CD4-positive, CD25-positive, alpha-beta regulatory T cell (primary cell): ENCODE measurements around the gene NT5C3B. TPM values are rescaled to one million over a fixed set of nuclear protein-coding genes. Genes with fewer than 3 reads are reported as not detected.
A peak's percentile ranks its signal among the peaks of the same experiment; 100 is the strongest.

Experiments used
- ATAC-seq, 2 donors: fragments of 150-1000 bp; cut with Tn5 transposase; one replicate each; pipeline ENCODE4 v1.10.0; 2021; ENCODE audit warnings: low read depth in 2 of 2, moderate number of reproducible peaks in 2 of 2, moderate library complexity in 1 of 2
- DNase-seq, 3 donors: peaks; one replicate each; pipeline versions ENCODE4 v3.0.0 to v3.0.0-alpha.2; 2012 to 2022; ENCODE audit warnings: mixed read lengths in 1 of 3
- H3K27ac ChIP-seq: one replicate; pipeline ENCODE4 v1.7.0; 2013; ENCODE audit warnings: mild to moderate bottlenecking, low read length; ENCODE audit not compliant: insufficient read depth, poor library complexity, severe bottlenecking
- H3K27me3 ChIP-seq: one replicate; pipeline ENCODE4 v1.7.0; 2013; ENCODE audit warnings: low read length; ENCODE audit not compliant: control insufficient read depth, insufficient read depth
- H3K36me3 ChIP-seq: one replicate; pipeline ENCODE4 v1.7.0; 2013; ENCODE audit warnings: mild to moderate bottlenecking, low read length, moderate library complexity; ENCODE audit not compliant: control insufficient read depth, insufficient read depth
- H3K4me1 ChIP-seq: 2 replicates; pipeline ENCODE4 v1.7.0; 2013; ENCODE audit warnings: mild to moderate bottlenecking, low read length; ENCODE audit not compliant: insufficient read depth, control insufficient read depth, poor library complexity, severe bottlenecking
- H3K4me3 ChIP-seq: one replicate; pipeline ENCODE4 v1.7.0; 2013; ENCODE audit warnings: low read depth, mild to moderate bottlenecking, low read length, moderate library complexity
- H3K9me3 ChIP-seq, 2 experiments: 1 replicate in 1 of 2; 2 replicates in 1 of 2; pipeline ENCODE4 v1.7.0; 2013; ENCODE audit warnings: low read length in 2 of 2, mild to moderate bottlenecking in 1 of 2, moderate library complexity in 1 of 2; ENCODE audit not compliant: control insufficient read depth in 2 of 2
- H3K27ac Mint-ChIP-seq, 3 donors: one replicate each; pipeline ENCODE4 v1.8.0; 2020 to 2022; ENCODE audit warnings: mild to moderate bottlenecking in 3 of 3, mixed read lengths in 3 of 3, moderate library complexity in 2 of 3
- H3K27me3 Mint-ChIP-seq: one replicate; pipeline ENCODE4 v1.8.0; 2022; ENCODE audit warnings: mild to moderate bottlenecking, mixed read lengths
- H3K36me3 Mint-ChIP-seq: one replicate; pipeline ENCODE4 v1.8.0; 2020; ENCODE audit warnings: mixed read lengths
- H3K4me1 Mint-ChIP-seq, 4 donors: one replicate each; pipeline ENCODE4 v1.8.0; 2020 to 2022; ENCODE audit warnings: mixed read lengths in 4 of 4, mild to moderate bottlenecking in 1 of 4
- H3K4me3 Mint-ChIP-seq, 4 donors: one replicate each; pipeline ENCODE4 v1.8.0; 2020 to 2022; ENCODE audit warnings: mild to moderate bottlenecking in 4 of 4, mixed read lengths in 4 of 4, moderate library complexity in 3 of 4
- H3K9me3 Mint-ChIP-seq, 7 donors: one replicate each; pipeline ENCODE4 v1.8.0; 2020 to 2022; ENCODE audit warnings: mixed read lengths in 7 of 7, mild to moderate bottlenecking in 3 of 7, moderate library complexity in 2 of 7
- polyA plus RNA-seq, 4 donors: library from polyadenylated mRNA; unstranded; fragments of 300-500 nt; fragmentation: Illumina TruSeq; gene quantifications; one replicate each; pipeline ENCODE4 v1.2.3, GENCODE V29; 2021
- total RNA-seq: library from RNA; stranded (reverse); gene quantifications from one replicate; pipeline ENCODE4 v1.2.3, GENCODE V29; 2022

Gene NT5C3B
- total and polyA plus RNA-seq, 5 donors from 2014 or later, result 15.5 to 37.7 (median 17.9) TPM

DNA sequence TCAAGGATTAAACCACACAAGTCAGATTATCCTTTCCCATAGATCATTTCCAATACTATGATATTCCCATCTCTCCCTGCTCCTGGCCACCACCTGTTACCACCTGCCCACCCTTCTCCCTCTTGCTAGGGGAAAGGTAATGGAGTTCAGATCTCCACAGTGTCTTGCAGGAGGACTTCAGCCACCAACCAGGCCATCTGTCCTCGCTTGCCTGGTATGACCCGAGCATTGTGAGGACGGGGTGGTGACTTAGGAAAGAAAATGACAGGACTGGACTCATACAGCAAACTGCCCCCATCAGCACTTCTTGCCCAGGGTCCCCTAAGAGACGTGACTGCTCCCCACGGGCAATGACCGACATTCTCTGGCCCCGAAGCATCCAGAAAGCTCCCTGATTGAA, 12.5 kb downstream of the NT5C3B start:
- DNase-seq, result no peak
- H3K27me3 Mint-ChIP-seq, result no peaks in the 10 kb centered on the region
- H3K4me1 ChIP-seq, result no peaks in the 10 kb centered on the region
- H3K4me1 Mint-ChIP-seq, result no peaks in the 10 kb centered on the region
- no peak overlapping the region for H3K4me3 ChIP-seq
- H3K27ac ChIP-seq, result no peak overlapping the region
- H3K4me3 Mint-ChIP-seq, result no peak overlapping the region
- H3K36me3 ChIP-seq, result peaks cover 2% of the 10 kb centered on the region
- H3K27ac Mint-ChIP-seq, result no peak overlapping the region
- no peaks in the 10 kb centered on the region for H3K9me3 Mint-ChIP-seq
- no peak for ATAC-seq
- no peaks in the 10 kb centered on the region for H3K9me3 ChIP-seq
- H3K36me3 Mint-ChIP-seq, result no peaks in the 10 kb centered on the region
- no peaks in the 10 kb centered on the region for H3K27me3 ChIP-seq

DNA sequence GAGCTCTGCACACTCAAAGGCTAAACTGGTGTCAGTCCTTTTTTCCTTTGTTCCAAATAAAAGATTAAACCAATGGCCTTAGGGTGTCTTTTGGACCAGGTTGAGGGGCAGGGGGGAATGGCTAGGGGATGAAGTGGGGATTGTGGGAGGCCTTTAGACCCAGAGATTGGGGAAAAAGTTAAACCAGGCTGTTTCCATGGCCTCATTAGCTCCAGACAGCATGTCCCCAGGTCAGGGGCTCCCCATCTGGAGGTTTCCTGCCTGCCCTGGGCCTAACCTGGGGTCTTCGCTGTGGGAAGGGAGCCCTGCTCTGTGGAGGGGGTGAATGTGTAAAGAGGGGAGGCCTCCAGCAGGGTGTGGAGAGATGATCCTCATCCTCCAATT, 12.9 kb downstream of the NT5C3B start:
- Mint-ChIP-seq H3K9me3 (no peaks in the 10 kb centered on the region), H3K4me3 (no peak overlapping the region), H3K36me3 (no peaks in the 10 kb centered on the region), H3K4me1 (no peaks in the 10 kb centered on the region), H3K27me3 (no peaks in the 10 kb centered on the region), H3K27ac (no peak overlapping the region)
- H3K27me3 ChIP-seq, result no peaks in the 10 kb centered on the region
- no peak overlapping the region for H3K4me3 ChIP-seq
- ATAC-seq (no peak), DNase-seq (no peak)
- no peak overlapping the region for H3K27ac ChIP-seq
- no peaks in the 10 kb centered on the region for H3K4me1 ChIP-seq
- H3K36me3 ChIP-seq, result peaks cover 2% of the 10 kb centered on the region
- H3K9me3 ChIP-seq, result no peaks in the 10 kb centered on the region

DNA sequence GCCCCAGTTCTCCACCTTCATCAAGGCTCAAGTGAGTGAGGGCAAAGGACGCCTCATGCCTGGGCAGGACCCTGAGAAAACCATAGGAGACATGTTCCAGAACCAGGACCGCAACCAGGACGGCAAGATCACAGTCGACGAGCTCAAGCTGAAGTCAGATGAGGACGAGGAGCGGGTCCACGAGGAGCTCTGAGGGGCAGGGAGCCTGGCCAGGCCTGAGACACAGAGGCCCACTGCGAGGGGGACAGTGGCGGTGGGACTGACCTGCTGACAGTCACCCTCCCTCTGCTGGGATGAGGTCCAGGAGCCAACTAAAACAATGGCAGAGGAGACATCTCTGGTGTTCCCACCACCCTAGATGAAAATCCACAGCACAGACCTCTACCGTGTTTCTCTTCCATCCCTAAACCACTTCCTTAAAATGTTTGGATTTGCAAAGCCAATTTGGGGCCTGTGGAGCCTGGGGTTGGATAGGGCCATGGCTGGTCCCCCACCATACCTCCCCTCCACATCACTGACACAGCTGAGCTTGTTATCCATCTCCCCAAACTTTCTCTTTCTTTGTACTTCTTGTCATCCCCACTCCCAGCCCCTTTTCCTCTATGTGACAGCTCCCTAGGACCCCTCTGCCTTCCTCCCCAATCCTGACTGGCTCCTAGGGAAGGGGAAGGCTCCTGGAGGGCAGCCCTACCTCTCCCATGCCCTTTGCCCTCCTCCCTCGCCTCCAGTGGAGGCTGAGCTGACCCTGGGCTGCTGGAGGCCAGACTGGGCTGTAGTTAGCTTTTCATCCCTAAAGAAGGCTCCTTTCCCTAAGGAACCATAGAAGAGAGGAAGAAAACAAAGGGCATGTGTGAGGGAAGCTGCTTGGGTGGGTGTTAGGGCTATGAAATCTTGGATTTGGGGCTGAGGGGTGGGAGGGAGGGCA, 13.6 kb downstream of the NT5C3B start:
- Mint-ChIP-seq H3K4me1 (no peaks in the 10 kb centered on the region), H3K27me3 (no peaks in the 10 kb centered on the region), H3K9me3 (no peaks in the 10 kb centered on the region), H3K36me3 (no peaks in the 10 kb centered on the region), H3K27ac (no peak overlapping the region), H3K4me3 (no peak overlapping the region)
- Histone ChIP-seq H3K27ac (no peak overlapping the region), H3K4me1 (no peaks in the 10 kb centered on the region), H3K4me3 (no peak overlapping the region), H3K36me3 (peaks cover 2% of the 10 kb centered on the region), H3K27me3 (no peaks in the 10 kb centered on the region), H3K9me3 (no peaks in the 10 kb centered on the region)
- no peak for DNase-seq
- ATAC-seq, result no peak

DNA sequence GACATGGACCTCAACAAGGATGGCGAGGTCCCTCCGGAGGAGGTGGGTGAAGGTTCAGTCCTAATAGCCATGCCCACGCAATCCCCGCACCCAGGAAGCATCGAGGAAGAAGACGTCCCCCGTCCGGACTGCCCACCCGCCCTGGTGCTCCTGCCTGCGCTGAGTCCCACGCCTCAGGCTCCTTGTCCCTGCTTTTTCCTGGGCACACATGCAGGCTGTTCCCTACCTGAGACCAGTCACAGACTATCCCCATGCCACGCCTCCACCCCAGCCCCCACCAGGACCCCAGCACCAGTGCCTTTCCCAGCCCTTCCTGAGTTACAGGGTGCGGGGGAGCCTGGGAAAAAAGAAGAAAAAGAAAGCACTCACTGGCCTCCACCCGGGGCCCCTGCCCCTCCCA, 14.3 kb downstream of the NT5C3B start:
- H3K4me1 Mint-ChIP-seq, result no peaks in the 10 kb centered on the region
- no peak overlapping the region for H3K27ac Mint-ChIP-seq
- H3K27me3 Mint-ChIP-seq, result no peaks in the 10 kb centered on the region
- Histone ChIP-seq H3K4me3 (no peak overlapping the region), H3K27ac (no peak overlapping the region), H3K36me3 (no peaks in the 10 kb centered on the region), H3K27me3 (no peaks in the 10 kb centered on the region), H3K9me3 (no peaks in the 10 kb centered on the region), H3K4me1 (no peaks in the 10 kb centered on the region)
- H3K9me3 Mint-ChIP-seq, result no peaks in the 10 kb centered on the region
- DNase-seq (no peak), ATAC-seq (no peak)
- H3K36me3 Mint-ChIP-seq, result no peaks in the 10 kb centered on the region
- H3K4me3 Mint-ChIP-seq, result no peak overlapping the region

DNA sequence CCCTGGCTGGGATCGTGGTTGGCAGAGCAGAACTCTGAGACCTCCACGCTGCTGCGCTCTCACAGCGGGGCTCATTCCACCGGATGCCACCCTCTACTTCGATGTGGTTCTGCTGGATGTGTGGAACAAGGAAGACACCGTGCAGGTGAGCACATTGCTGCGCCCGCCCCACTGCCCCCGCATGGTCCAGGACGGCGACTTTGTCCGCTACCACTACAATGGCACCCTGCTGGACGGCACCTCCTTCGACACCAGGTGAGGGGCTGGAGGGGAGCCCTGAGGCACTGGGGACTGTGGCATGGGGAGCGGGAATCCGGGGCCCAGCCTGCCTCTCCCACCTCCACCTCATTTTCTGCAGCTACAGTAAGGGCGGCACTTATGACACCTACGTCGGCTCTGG, 18.0 kb downstream of the NT5C3B start:
- H3K4me1 Mint-ChIP-seq, result peaks cover 0 to 6% (median 2%) of the 10 kb centered on the region in 4 donors
- H3K36me3 ChIP-seq, result no peaks in the 10 kb centered on the region

DNA sequence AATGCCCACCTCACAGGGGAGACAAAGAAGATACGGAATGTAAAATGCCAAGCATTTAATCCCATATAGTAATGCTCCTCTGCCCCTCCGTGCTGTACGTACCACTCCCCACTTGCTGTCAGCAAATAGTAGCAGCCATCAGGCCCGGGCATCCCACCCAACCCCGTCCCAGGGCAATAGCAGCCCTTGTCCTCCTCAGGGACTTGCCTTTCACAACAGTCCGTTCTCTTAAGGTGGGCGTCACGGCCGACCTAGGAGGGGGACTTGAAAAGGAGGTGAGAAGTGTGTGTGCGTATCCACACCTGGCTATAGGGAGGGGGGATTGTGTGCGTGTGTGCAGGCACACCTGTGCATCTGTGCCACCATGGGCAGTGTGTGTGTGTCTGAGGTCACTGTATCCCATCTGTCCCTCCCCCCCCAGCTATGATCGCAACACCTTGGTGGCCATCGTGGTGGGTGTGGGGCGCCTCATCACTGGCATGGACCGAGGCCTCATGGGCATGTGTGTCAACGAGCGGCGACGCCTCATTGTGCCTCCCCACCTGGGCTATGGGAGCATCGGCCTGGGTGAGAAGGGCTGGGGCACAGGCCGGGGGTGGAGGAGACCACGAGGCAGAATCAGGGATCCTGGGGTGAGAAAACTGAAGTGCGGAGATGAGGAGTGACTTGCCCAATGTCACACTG, 19.3 kb downstream of the NT5C3B start:
- Mint-ChIP-seq H3K4me1 (peaks cover 0 to 16% (median 2%) of the 10 kb centered on the region in 4 donors), H3K4me3 (no peak overlapping the region), H3K36me3 (no peaks in the 10 kb centered on the region), H3K9me3 (no peaks in the 10 kb centered on the region), H3K27me3 (peaks cover 14% of the 10 kb centered on the region), H3K27ac (peak overlapping the region in 1 of 3 donors; percentile 9)
- Histone ChIP-seq H3K4me3 (no peak overlapping the region), H3K4me1 (peaks cover 13% of the 10 kb centered on the region), H3K27ac (no peak overlapping the region), H3K36me3 (no peaks in the 10 kb centered on the region), H3K9me3 (no peaks in the 10 kb centered on the region), H3K27me3 (no peaks in the 10 kb centered on the region)
- DNase-seq (no peak), ATAC-seq (no peak)

More for the DNA sequence above, 18.0 kb downstream of the NT5C3B start:
- no peak for ATAC-seq
- Histone ChIP-seq H3K4me1 (peaks cover under 1% of the 10 kb centered on the region), H3K27ac (no peak overlapping the region), H3K27me3 (no peaks in the 10 kb centered on the region), H3K9me3 (no peaks in the 10 kb centered on the region), H3K4me3 (no peak overlapping the region)
- Mint-ChIP-seq H3K36me3 (no peaks in the 10 kb centered on the region), H3K9me3 (no peaks in the 10 kb centered on the region), H3K4me3 (no peak overlapping the region), H3K27ac (no peak overlapping the region), H3K27me3 (peaks cover 14% of the 10 kb centered on the region)
- DNase-seq, result no peak

DNA sequence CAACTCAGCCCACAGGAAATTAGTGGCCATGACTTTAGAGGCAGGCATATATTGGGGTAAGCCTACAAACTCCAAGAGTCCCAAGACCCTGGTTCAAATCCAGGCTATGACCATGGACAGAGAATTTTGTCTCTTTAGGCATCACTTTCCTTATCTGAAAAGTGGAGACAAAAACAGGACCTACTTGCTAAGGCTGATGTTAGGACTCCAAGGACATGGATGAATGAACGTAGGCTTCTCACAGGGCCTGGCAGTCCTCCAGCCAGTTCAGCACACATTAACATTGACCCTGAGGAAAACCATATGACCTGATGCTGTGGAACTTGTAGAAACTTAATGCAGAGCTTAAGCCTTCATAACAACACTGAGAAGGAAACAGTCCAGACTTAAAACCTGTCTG, 21.8 kb downstream of the NT5C3B start:
- peaks cover 0 to 30% (median 8%) of the 10 kb centered on the region in 4 donors for H3K4me1 Mint-ChIP-seq
- H3K4me3 Mint-ChIP-seq, result peak overlapping the region in 2 of 4 donors; percentile 57 to 69
- H3K9me3 Mint-ChIP-seq, result no peaks in the 10 kb centered on the region
- H3K27me3 Mint-ChIP-seq, result peaks cover 27% of the 10 kb centered on the region
- H3K27ac Mint-ChIP-seq, result no peak overlapping the region
- H3K27me3 ChIP-seq, result no peaks in the 10 kb centered on the region
- ATAC-seq (no peak), DNase-seq (no peak)
- no peak overlapping the region for H3K4me3 ChIP-seq
- H3K27ac ChIP-seq, result no peak overlapping the region
- peaks cover 31% of the 10 kb centered on the region for H3K4me1 ChIP-seq
- H3K9me3 ChIP-seq, result no peaks in the 10 kb centered on the region
- no peaks in the 10 kb centered on the region for H3K36me3 Mint-ChIP-seq
- H3K36me3 ChIP-seq, result no peaks in the 10 kb centered on the region
